HCT116 (cell line): ENCODE data around the gene PPEF1. TPM values are rescaled to one million over a fixed set of nuclear protein-coding genes. Genes with fewer than 3 reads are reported as not detected.

Experiments used
- ATAC-seq: fragments of 200-7000 bp; cut with Tn5 transposase; 2 replicates; pipeline ENCODE4 v1.9.1; 2020; ENCODE audit warnings: mild to moderate bottlenecking, moderate library complexity
- BruUV-seq: library from RNA; stranded (reverse); fragments of 400-500 nt; replicated peaks from 2 replicates; lab custom pipeline; 2021; lab: Mats Ljungman, UMichigan
- CTCF ChIA-PET: fragments of 300-600 bp; sonication (Branson Sonifier 250); formaldehyde crosslinking; loops from one replicate; lab custom pipeline; 2021; ENCODE audit warnings: antibody characterized with exemption; lab: Charles Lee
- POLR2A ChIA-PET: fragments of 300-600, 350-600 bp; sonication (Branson Sonifier 250); formaldehyde crosslinking; loops from one replicate; lab custom pipeline; 2021; ENCODE audit warnings: antibody characterized with exemption; lab: Charles Lee
- RAD21 ChIA-PET, 2 experiments: fragments of 300-600 bp; sonication (Branson Sonifier 250); formaldehyde crosslinking; loops; one replicate each; lab custom pipeline; 2023; ENCODE audit warnings: low total read pairs in 2 of 2; ENCODE audit not compliant: uncharacterized antibody in 2 of 2, unreplicated experiment in 2 of 2, low non-redundant PET in 1 of 2; lab: Charles Lee
- DNase-seq: peaks from one replicate; pipeline ENCODE4 v3.0.0-alpha.2; 2010; ENCODE audit warnings: low read depth, low spot score
- H2AFZ ChIP-seq: fragments of 200-600 bp; shearing (Covaris generic), sonication (generic); 2 replicates; pipeline ENCODE4 v1.6.1; 2017; ENCODE audit warnings: low read depth, mixed run types, mixed read lengths, antibody characterized with exemption, low read length; ENCODE audit not compliant: poor library complexity, severe bottlenecking
- H3K27ac ChIP-seq: 2 replicates; pipeline ENCODE4 v1.5.1; 2012; ENCODE audit warnings: low read depth, low read length
- H3K27me3 ChIP-seq: fragments of 200-600 bp; sonication (generic); 2 replicates; pipeline ENCODE4 v1.6.1; 2016; ENCODE audit warnings: mixed run types, low read length, mixed read lengths; ENCODE audit not compliant: insufficient read depth
- H3K36me3 ChIP-seq, 2 experiments: fragments of 200-500 bp in 1 of 2; fragments of 200-600 bp in 1 of 2; sonication (Bioruptor generic) in 1 of 2; sonication (generic) in 1 of 2; 2 replicates each; pipeline versions ENCODE4 v1.5.1 to v1.6.1; 2014 to 2016; ENCODE audit warnings: low read length in 2 of 2, inconsistent platforms in 1 of 2, mixed read lengths in 1 of 2, mixed run types in 1 of 2; ENCODE audit not compliant: insufficient read depth in 2 of 2, control insufficient read depth in 1 of 2
- H3K4me1 ChIP-seq, 2 experiments: fragments of 200-600 bp in 1 of 2; sonication (generic) in 1 of 2; 2 replicates each; pipeline versions ENCODE4 v1.5.1 to v1.6.1; 2012 to 2017; ENCODE audit warnings: low read length in 2 of 2, inconsistent platforms in 1 of 2, mild to moderate bottlenecking in 1 of 2, mixed read lengths in 1 of 2, mixed run types in 1 of 2, moderate library complexity in 1 of 2; ENCODE audit not compliant: insufficient read depth in 2 of 2, control insufficient read depth in 1 of 2
- H3K4me2 ChIP-seq: fragments of 200-600 bp; sonication (generic); 2 replicates; pipeline ENCODE4 v1.6.1; 2017; ENCODE audit warnings: mixed run types, low read length, mixed read lengths
- H3K4me3 ChIP-seq, 2 experiments: fragments of 200-600 bp in 1 of 2; sonication (generic) in 1 of 2; replicated peaks in 1 of 2; 2 replicates each; pipeline ENCODE4 v1.5.1; 2011 to 2016; ENCODE audit warnings: low read length in 2 of 2, control low read depth in 1 of 2, low read depth in 1 of 2, mild to moderate bottlenecking in 1 of 2, mixed read lengths in 1 of 2, mixed run types in 1 of 2
- H3K79me2 ChIP-seq: fragments of 200-600 bp; sonication (generic); 2 replicates; pipeline ENCODE4 v1.6.1; 2017; ENCODE audit warnings: mild to moderate bottlenecking, mixed run types, low read length, moderate library complexity, mixed read lengths; ENCODE audit not compliant: insufficient read depth
- H3K9ac ChIP-seq: fragments of 200-600 bp; sonication (generic); 2 replicates; pipeline ENCODE4 v1.6.1; 2016; ENCODE audit warnings: low read length, mixed read lengths
- H3K9me2 ChIP-seq: fragments of 200-600 bp; sonication (generic), shearing (Covaris generic); 2 replicates; pipeline ENCODE4 v1.6.1; 2017; ENCODE audit warnings: mixed run types, mild to moderate bottlenecking, moderate library complexity; ENCODE audit not compliant: insufficient read depth
- H3K9me3 ChIP-seq, 2 experiments: fragments of 200-500 bp in 1 of 2; fragments of 200-600 bp in 1 of 2; sonication (Bioruptor generic) in 1 of 2; sonication (generic) in 1 of 2; 2 replicates each; pipeline ENCODE4 v1.6.1; 2014 to 2017; ENCODE audit warnings: low read length in 2 of 2, mixed read lengths in 2 of 2, inconsistent platforms in 1 of 2, low read depth in 1 of 2, mild to moderate bottlenecking in 1 of 2, mixed run types in 1 of 2, moderate library complexity in 1 of 2; ENCODE audit not compliant: control insufficient read depth in 1 of 2, insufficient read depth in 1 of 2
- H4K20me1 ChIP-seq: fragments of 200-600 bp; sonication (generic), shearing (Covaris generic); 2 replicates; pipeline ENCODE4 v1.6.1; 2017; ENCODE audit warnings: mixed run types, mild to moderate bottlenecking, moderate library complexity; ENCODE audit not compliant: insufficient read depth
- ATF3 ChIP-seq: IDR thresholded peaks from 2 replicates; pipeline ENCODE4 v1.6.1; 2012
- CBX3 ChIP-seq: IDR thresholded peaks from 2 replicates; pipeline ENCODE4 v1.6.1; 2012; ENCODE audit warnings: low read depth
- CEBPB ChIP-seq: IDR thresholded peaks from 2 replicates; pipeline ENCODE4 v1.6.1; 2012; ENCODE audit warnings: low read depth
- CTCF ChIP-seq, 3 experiments: fragments of 200-600 bp in 1 of 3; sonication (generic) in 1 of 3; IDR thresholded peaks in 2 of 3; conservative IDR thresholded peaks in 1 of 3; 2 replicates each; pipeline ENCODE4 v1.5.1; 2012 to 2017; ENCODE audit warnings: low read depth in 2 of 3, low read length in 2 of 3, antibody characterized with exemption in 1 of 3, borderline replicate concordance in 1 of 3, control low read depth in 1 of 3, mild to moderate bottlenecking in 1 of 3, mixed read lengths in 1 of 3, mixed run types in 1 of 3, moderate library complexity in 1 of 3; ENCODE audit not compliant: insufficient read depth in 1 of 3
- EGR1 ChIP-seq: IDR thresholded peaks from 2 replicates; pipeline ENCODE4 v1.6.1; 2012; ENCODE audit warnings: low read depth
- ELF1 ChIP-seq: IDR thresholded peaks from 2 replicates; pipeline ENCODE4 v1.6.1; 2012; ENCODE audit warnings: low read depth, borderline replicate concordance
- EZH2 ChIP-seq: fragments of 200-600 bp; sonication (generic); IDR thresholded peaks from 2 replicates; pipeline ENCODE4 v1.6.1; 2017; ENCODE audit warnings: antibody characterized with exemption, mixed run types
- EZH2phosphoT487 ChIP-seq: fragments of 200-600 bp; IDR thresholded peaks from 2 replicates; pipeline ENCODE4 v1.6.1; 2018; ENCODE audit warnings: antibody characterized with exemption, borderline replicate concordance
- MAX ChIP-seq: IDR thresholded peaks from 2 replicates; pipeline ENCODE4 v1.6.1; 2012
- POLR2A ChIP-seq: IDR thresholded peaks from 2 replicates; pipeline ENCODE4 v1.7.0; 2011; ENCODE audit warnings: borderline replicate concordance; ENCODE audit not compliant: insufficient read depth, insufficient read length; ENCODE audit errors: extremely low read depth
- POLR2AphosphoS5 ChIP-seq: IDR thresholded peaks from 2 replicates; pipeline ENCODE4 v1.6.1; 2011; ENCODE audit warnings: mild to moderate bottlenecking, low read depth, low read length, moderate library complexity
- SP1 ChIP-seq: IDR thresholded peaks from 2 replicates; pipeline ENCODE4 v1.6.1; 2012; ENCODE audit warnings: low read depth
- TCF7L2 ChIP-seq: IDR thresholded peaks from 2 replicates; pipeline ENCODE4 v1.7.0; 2011; ENCODE audit warnings: borderline replicate concordance, inconsistent platforms; ENCODE audit not compliant: insufficient read depth, insufficient read length; ENCODE audit errors: extremely low read depth
- YY1 ChIP-seq: IDR thresholded peaks from 2 replicates; pipeline ENCODE4 v1.6.1; 2011; ENCODE audit warnings: low read length, low read depth, moderate library complexity, mild to moderate bottlenecking; ENCODE audit not compliant: insufficient replicate concordance; ENCODE audit errors: extremely low read depth
- ZFX ChIP-seq: fragments of 450-650 bp; IDR thresholded peaks from 2 replicates; pipeline ENCODE4 v1.6.1; 2017
- intact Hi-C: fragments of 100-400 bp; cut with micrococcal nuclease; formaldehyde crosslinking; loops from 2 replicates; pipeline ENCODE4 v1.10.0; 2022
- total RNA-seq: library from RNA; stranded (reverse); gene quantifications from one replicate; pipeline ENCODE4 v1.2.1, GENCODE V29; 2021; ENCODE audit not compliant: unreplicated experiment
- TF ChIP-seq, protein P1 (sequence below): IDR thresholded peaks from 2 replicates; pipeline ENCODE4 v1.6.1; 2012; ENCODE audit warnings: low read depth
- TF ChIP-seq, protein P2 (sequence below): IDR thresholded peaks from 2 replicates; pipeline ENCODE4 v1.6.1; 2011; ENCODE audit warnings: mild to moderate bottlenecking, low read length, moderate library complexity; ENCODE audit not compliant: insufficient replicate concordance; ENCODE audit errors: extremely low read depth

Gene PPEF1
- total RNA-seq, 1 experiment from 2014 or later, result not detected

GRCh38 chrX:18661273-18661672 is 46.2 kb upstream of the PPEF1 start:
- intact Hi-C loops, result no loop called here
- Histone ChIP-seq H3K36me3 (no peaks in the 10 kb centered on the region), H3K27me3 (no peaks in the 10 kb centered on the region), H4K20me1 (no peaks in the 10 kb centered on the region), H3K9me3 (no peaks in the 10 kb centered on the region), H3K4me1 (no peaks in the 10 kb centered on the region), H2AFZ (no peak overlapping the region), H3K79me2 (no peaks in the 10 kb centered on the region), H3K27ac (no peak overlapping the region), H3K4me3 (no peak overlapping the region), H3K9me2 (no peaks in the 10 kb centered on the region), H3K4me2 (no peak overlapping the region), H3K9ac (no peak overlapping the region)
- ChIA-PET CTCF (no interaction called here), POLR2A (no interaction called here), RAD21 (no interaction called here)
- ATAC-seq (no peak), DNase-seq (no peak)
- TF ChIP-seq YY1 (no peak), POLR2AphosphoS5 (no peak), TCF7L2 (no peak), CTCF (IDR thresholded peaks at IDR 0.05 in 2 of 3, conservative IDR thresholded peaks at IDR 0.05 in 1 of 3; ENCODE audit: borderline replicate concordance in 1 of 3, insufficient read depth in 1 of 3, low read depth in 2 of 3, low read length in 2 of 3) (no peak), EZH2phosphoT487 (no peak), CEBPB (no peak), EGR1 (no peak), MAX (no peak), CBX3 (no peak), POLR2A (no peak), ZFX (no peak), EZH2 (no peak), ELF1 (no peak), ATF3 (no peak), SP1 (no peak)
- TF ChIP-seq, protein P1, sequence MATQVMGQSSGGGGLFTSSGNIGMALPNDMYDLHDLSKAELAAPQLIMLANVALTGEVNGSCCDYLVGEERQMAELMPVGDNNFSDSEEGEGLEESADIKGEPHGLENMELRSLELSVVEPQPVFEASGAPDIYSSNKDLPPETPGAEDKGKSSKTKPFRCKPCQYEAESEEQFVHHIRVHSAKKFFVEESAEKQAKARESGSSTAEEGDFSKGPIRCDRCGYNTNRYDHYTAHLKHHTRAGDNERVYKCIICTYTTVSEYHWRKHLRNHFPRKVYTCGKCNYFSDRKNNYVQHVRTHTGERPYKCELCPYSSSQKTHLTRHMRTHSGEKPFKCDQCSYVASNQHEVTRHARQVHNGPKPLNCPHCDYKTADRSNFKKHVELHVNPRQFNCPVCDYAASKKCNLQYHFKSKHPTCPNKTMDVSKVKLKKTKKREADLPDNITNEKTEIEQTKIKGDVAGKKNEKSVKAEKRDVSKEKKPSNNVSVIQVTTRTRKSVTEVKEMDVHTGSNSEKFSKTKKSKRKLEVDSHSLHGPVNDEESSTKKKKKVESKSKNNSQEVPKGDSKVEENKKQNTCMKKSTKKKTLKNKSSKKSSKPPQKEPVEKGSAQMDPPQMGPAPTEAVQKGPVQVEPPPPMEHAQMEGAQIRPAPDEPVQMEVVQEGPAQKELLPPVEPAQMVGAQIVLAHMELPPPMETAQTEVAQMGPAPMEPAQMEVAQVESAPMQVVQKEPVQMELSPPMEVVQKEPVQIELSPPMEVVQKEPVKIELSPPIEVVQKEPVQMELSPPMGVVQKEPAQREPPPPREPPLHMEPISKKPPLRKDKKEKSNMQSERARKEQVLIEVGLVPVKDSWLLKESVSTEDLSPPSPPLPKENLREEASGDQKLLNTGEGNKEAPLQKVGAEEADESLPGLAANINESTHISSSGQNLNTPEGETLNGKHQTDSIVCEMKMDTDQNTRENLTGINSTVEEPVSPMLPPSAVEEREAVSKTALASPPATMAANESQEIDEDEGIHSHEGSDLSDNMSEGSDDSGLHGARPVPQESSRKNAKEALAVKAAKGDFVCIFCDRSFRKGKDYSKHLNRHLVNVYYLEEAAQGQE, result no peak
- TF ChIP-seq, protein P2, sequence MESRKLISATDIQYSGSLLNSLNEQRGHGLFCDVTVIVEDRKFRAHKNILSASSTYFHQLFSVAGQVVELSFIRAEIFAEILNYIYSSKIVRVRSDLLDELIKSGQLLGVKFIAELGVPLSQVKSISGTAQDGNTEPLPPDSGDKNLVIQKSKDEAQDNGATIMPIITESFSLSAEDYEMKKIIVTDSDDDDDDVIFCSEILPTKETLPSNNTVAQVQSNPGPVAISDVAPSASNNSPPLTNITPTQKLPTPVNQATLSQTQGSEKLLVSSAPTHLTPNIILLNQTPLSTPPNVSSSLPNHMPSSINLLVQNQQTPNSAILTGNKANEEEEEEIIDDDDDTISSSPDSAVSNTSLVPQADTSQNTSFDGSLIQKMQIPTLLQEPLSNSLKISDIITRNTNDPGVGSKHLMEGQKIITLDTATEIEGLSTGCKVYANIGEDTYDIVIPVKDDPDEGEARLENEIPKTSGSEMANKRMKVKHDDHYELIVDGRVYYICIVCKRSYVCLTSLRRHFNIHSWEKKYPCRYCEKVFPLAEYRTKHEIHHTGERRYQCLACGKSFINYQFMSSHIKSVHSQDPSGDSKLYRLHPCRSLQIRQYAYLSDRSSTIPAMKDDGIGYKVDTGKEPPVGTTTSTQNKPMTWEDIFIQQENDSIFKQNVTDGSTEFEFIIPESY, result no peak
- no TSS peak for BruUV-seq
